HG02759 (cell line): ENCODE results near the gene TNS3.

Experiments
- ATAC-seq: cut with Tn5 transposase; IDR thresholded peaks from one replicate; pipeline ENCODE4 v1.9.1; 2021; ENCODE audit warnings: mild to moderate bottlenecking, moderate library complexity; ENCODE audit not compliant: unreplicated experiment

The TNS3 gene

DNA sequence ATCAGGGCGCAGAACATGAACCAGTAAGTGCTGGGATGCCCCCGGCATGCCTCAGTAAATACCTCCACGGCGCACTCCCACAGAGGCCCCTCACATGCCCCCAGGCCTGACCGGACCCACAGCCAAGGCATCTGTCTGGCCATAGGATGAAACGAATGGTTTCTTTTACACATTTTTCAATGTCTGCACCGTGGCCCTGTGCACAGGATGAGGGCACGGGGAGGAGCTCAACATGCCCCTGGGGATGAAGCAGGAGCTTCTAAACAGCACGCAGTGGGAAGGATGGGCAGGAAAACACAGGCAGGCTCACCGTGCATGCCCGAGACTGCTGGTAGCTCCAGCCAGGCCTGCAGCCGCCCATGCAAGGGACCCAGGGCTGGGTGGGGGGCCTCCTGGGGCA lies 283.3 kb downstream of the TNS3 start:
- no peak for ATAC-seq

DNA sequence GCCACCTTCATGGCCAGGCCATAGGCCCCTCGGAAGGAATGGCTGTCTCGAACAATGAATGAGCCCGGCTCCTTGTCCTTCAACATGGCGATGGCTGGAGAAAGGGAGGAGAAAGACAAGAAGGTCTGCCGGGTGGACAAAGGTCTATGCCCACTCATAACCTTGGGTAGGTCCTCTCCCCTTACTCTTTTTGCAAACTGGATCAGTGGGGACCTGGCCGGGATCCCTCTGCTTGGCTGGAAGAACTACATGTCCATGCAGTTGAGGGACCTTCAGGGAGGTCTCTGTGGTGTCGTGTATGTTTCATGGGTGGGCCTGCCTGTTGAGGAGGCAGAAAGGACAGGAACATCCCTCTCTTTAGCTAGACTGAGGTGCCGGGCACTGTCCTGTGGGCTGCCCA lies 284.8 kb downstream of the TNS3 start:
- no peak for ATAC-seq

DNA sequence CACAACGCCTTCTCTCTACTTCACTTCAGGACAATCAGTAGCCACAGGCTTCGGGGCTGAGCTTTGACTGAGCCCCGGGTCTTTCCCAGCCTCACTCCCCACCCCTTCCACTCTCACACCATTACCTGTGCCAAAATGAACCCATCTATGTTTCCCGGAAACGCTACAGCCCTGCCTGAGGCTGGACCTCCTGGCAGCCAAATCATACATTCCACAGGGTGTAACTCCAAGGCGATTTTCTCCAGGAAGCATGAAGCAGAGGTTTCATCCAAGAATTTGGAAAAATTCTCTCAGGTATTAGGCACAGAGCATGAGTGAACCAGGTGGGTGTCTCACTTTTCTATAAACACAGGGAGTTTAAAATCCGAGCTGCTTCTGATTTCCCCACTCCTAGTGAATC lies 286.3 kb downstream of the TNS3 start:
- no peak for ATAC-seq

DNA sequence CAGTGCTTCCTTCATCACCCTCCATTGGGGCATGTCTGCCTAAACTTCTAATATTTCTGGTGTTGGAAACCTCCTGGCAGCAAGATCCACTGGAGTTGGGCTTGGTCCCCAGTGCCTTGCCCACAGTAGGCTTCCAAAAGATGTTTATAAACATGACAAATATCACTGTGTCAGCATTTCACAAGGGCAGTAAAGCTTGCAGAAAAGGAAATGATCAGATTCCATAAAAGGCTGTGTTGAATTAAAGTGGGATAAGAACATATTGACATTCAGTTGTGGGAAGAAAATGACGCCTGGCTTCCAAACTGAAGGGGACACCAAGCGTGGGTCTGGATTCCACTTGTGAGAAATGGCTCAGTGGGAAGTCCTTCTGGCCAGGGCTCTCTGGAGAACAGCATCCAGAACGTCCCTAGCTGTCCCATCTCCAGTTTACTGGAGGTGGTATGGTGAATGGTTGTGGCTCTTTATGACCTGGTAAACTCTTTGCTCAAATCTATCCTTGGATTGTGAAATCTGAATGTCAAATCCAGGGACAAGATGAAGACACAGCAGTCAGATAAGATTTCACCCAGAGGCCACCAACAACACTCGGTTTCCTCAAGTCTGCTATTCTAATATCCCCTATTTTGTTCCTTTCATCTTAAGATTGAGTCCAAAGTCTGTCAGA lies 287.2 kb downstream of the TNS3 start:
- no peak for ATAC-seq

DNA sequence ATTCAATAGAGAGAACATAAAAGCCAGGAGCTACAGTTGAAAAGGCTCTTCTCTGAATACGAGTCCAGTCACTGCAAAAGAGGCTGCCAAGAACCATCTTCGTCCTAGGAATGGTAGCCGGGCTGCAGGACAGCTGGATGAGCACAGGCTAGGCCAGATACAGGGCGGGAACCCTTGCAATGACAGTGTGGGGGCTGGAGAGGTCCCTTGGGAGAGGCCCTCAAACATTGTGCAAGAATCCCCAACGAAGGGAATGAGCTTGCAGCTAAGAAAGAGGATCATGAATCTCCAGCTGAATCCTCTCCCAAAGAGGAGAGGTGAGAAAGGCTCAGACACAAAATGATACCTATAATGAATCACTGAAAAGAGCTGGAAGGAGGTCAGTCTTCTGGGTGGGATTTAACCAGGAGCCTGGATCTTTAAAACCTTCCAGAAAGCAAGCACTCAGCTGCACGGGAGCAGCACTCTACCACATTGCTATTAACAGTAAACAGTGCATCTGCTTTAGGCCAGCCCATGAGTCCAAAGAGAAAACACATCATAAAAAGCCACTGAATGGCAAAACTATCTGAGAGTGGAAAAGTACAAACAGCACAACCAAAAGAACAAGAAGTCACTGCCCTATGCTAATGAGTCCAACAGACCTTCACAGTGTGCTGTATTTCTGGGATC lies 287.9 kb downstream of the TNS3 start:
- no peak for ATAC-seq

DNA sequence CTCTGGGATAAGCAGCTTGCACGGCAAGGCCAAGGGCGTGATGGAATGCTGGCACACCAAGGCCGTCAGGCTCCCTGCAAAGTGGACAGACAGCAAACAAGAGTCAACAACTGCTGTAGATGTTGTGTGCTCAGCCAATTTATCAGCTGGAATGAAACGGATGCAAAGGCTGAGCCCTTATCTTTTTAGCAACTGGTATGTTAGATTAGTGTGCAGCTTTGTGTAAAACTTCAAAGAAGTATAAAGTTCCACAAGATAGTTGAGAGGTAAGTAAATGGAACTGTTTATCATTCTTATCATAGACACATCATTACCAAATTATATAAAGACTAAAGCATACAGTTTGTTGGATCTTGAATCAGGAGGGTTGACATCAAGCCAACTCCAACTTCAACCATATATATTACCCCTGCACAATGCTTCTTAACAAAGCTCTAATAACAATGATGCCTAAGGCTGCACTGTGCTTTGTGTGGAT lies 289.0 kb downstream of the TNS3 start:
- no peak for ATAC-seq

DNA sequence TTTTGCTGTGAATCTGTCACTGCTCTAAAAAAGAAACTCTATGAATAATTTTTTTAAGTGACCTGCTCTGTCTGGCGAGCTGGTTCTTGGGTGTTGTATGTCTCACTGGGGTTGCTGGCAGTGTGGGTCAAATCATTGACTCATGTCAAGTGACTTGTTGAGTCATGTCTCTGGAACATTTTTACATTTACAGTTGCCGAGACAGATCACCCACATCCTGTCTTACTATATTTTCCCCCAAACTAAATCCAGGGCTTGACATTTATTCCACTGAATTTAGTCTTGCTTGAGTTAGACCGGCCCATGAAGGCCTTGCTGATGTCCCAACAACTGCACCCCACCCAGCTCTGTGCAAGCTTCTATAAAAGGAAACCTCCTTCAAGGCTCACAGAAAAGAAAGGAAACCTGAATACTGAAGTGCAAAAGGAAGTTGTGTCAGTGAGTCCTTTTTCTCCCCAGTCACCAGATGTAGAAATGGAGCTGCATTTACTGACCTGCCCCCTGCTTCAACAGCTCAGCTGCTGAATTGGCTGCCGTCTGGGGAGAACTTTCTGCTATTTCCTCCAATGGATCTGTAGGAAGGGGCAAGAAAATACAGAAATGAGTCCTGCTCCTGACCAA lies 290.3 kb downstream of the TNS3 start:
- ATAC-seq: peak; percentile 98

DNA sequence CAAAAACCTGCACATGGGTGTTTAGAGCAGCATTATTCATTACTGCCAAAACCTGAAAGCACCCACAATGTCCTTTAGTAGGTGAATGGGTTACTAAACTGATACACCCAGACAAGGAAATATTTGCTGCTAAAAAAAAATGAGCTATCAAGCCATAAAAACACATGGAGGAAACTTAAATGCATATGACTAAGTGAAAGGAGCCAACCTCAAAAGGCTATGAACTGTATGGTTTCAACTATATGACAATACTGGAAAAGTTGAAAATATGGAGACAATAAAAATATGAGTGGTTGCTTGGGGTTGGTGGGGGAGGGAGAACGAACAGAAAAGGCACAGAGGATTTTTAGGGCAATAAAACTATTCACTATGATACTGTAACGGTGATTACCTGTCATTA lies 291.0 kb downstream of the TNS3 start:
- no peak for ATAC-seq

DNA sequence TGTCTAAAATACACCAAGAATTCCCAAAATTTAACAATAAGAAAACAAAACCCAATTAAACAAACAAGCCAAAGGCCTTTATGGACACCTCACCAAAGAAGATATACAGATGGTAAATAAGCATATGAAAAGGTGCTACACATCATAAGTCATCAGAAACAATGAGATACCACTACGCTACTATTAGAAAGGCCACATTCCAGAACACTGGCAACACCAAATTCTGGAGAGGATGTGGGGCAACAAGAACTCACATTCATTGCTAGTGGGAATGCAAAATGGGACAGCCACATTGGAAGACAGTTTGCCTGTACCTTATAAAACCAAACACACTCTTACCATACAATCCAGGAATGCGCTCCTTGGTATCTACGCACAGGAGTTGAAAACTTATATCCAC lies 291.4 kb downstream of the TNS3 start:
- ATAC-seq: no peak

DNA sequence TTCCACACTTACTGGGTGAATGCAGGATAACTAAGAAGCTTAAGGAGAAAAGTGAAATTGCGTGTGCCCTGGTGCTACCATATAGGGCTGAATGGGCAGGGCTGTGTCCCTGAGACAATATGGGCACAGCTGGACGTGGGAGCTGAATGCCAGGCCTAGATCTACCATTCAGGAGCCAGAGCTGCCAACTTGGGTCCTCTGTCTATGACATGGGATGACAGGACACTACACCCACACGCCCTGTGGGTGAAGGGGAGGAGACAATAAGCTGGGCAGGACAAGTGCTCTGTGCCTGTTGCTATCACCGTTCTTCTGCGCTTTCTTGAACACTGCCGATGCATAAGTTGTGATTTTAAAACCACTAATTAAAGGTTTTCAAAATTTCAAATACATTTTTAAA lies 293.9 kb downstream of the TNS3 start:
- ATAC-seq: no peak

DNA sequence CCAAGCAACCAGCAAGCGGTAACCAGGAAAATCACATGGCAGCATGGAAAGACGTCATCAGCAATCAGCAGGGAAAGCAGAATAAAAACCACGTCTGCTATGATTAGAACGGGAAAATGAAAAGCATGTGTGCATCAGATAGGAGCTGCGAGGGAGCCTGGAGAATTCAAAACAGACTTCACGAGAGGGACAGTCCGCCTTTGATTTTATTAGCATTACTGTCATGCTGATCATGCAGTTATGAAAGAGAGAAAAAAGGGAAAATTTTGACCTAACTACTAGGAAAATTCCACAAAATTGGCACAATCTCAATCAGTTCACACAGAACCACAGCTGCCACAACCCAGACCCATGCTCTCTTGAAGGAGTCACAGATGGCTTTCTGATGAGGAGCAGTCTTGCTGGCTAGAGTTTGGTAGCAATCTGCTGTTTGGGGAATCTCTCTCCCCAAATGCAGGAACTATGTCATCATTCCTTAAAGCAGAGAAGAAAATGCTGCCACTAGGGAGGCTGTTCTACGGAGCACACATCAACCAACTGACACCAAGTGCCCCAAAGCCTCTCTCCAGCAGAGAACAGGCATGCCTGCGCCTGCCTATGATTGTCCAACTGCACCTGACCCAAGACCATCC lies 295.9 kb downstream of the TNS3 start:
- no peak for ATAC-seq

DNA sequence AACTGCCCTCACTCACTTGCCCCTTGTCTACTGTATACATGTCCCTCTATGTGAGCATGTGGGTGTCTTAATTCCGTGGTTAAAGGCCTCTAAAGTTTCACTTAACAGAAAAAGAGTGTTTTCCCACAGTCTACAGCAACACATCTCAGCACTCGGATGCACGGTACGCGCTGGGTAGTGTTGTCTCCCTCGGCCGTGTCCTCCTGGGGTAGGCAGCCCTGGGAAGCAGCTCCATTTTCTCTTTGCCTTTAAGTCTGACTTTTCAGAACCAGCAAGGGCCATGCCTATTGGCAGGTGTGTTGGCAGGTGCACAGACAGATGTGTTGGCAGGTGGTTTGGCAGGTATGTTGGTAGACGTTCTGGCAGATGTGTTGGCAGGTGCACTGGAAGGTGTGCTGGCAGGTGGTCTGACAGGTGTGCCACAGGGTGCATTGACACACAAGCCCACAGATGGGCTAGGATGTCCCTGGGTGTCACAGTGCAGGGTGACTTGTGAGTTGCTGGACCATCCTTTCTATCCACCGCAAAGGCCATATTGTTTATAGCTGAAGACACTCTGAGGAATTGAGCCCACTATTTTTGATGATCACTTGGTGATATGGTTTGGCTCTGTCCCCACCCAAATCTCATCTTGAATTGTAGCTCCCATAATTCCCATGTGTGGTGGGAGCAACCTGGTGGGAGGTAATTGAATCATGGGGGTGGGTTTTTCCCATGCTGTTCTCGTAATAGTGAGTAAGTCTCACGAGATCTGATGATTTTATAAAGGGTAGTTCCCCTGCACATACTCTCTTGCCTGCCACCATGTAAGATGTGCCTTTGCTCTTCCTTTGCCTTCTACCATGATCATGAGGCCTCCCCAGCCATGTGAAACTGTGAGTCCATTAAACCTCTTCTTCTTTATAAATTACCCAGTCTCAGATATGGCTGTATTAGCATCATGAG lies 296.9 kb downstream of the TNS3 start:
- no peak for ATAC-seq

DNA sequence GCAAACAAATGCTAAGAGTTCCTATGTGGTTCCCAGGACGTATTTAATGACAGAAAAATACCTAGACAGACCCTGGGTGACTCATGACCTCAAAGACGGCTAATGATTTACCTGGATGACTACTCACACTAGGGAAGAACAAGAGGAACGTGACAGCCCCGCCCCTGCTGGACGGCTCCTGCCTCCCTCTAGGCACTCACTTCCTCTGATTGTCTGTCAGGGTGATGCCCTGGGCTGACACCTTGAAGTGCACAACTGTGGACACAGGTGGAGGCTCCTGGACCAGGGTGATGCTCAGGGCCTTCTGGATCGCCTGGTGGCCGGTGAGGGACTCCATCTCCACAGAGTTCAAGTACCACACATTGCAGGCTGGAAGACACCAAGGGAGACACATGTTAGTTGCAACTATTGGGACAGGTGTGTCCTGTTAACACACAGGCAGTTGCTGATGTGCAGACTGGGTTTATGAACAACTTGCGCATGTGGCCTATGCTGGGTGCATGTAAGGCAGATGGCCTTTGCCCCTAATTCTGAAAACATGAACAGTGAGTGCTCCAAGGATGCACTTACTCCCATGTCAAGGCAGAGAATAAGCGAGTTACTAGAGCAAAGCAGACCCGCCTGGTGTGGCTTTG lies 298.3 kb downstream of the TNS3 start:
- ATAC-seq: peak; percentile 48

DNA sequence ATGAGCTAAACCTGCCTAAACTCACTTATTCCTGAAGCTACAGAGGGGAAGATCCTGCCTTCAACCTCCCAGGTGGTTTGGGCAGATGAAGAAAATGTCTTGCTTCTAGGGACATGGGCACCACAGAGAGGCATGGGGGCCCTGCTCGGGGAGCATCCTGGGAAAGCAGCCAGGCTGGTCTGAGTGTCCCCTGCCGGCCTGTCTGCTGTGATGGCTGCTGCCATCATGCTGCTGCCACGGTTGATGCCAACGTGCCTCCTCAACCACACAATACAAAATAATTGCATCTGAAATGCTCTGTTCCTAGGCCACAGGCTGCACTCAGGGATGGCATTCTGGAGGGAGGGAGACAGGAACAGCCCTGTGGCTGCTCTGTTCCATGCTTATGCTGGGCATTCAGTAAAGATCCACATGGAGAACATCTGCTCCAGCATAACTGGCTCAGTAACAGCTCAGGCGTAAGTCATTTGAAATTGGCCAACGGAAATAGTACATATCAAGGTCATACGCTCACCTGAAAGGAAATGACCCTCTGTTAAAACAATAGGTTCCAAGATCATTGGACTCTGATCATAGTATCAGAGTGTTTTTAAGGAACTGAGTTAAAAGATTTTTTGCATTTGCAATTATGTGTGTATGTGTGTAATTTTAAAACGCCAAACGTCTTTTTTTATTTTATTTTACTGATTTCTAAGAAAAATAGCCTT lies 299.0 kb downstream of the TNS3 start:
- no peak for ATAC-seq

DNA sequence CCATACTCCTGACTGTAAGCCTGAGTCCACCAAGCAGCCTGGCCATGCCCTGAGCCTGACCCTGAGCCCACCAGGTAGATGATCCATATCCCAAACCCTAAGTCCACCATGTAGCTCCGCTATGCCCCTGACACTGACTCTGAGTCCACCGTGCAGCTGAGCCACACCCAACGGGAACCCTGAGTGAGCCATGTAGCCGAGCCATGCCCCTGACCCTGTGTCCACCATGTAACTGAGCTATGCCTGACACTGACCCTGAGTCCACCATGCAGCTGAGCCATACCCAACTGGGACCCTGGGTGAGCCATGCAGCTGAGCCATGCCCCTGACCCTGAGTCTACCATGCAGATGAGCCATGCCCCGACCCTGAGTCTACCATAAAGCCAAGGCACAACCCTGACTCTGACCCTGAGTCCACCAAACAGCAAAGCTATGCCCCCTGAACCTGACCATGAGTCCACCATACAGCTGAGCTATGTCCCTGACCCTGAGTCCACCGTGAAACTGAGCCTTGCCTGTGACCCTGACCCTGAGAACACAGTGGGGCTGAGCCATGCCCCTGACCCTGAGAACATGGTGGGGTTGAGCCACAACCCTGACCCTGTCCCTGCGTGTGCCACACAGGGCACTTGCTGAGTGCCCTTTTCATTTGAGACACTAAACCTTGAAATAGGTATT lies 299.8 kb downstream of the TNS3 start:
- no peak for ATAC-seq

DNA sequence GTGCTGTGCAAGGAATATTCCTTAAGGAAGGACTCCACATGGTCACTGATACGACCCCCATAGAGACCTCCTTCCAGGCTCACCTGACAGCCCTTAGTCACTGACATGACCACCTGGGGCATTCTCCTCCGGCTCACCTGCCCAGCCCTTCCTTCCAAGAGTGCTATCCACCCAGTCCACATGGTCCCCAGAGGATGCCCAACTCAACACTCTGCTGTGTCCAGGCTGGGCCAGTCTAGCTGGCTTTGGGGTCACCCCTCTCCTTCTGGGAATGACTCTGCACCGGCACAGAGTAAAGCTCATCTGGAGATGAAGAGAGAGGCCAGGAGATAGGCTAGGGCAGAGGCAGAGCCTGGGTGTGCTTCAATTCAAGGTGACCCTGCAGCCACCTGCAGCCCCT lies 300.8 kb downstream of the TNS3 start:
- ATAC-seq: no peak

DNA sequence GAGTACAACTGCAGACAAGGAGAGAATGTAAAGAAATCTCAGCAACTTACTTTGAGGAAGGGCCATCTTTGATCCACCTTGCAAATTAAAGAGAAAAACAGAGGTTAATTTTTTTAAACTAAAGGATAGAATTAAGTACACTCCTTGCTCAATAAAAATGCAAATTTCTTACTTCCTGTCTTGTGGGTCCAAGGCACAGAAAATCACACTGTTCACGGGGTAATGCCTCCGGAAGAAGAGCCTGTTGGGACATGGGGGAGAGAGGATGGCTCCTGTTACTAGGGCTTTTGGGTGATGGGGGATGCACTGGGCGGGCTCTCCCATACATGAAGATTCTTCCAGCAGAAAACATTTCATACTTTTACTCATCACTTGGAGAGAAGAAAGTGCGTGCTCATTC lies 301.8 kb downstream of the TNS3 start:
- no peak for ATAC-seq

DNA sequence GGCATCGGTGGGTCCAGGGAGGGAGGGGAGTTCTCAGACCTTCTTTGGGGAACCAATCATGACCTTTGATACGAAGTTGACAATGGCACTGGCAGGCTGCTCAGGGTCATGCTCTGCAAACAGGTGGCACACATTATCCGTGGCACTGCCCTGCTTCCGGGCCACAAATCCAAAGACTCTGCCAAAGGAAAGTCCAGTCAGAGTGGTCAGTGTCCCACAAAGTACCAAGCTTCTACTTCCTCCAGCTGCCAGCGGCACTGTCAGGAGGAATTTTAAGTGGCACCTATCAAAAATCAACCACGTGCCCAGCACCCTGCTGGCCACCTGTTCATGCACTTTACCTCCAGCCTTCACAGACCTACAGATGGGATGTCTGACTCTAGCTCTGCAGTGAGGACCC lies 303.9 kb downstream of the TNS3 start:
- no peak for ATAC-seq

DNA sequence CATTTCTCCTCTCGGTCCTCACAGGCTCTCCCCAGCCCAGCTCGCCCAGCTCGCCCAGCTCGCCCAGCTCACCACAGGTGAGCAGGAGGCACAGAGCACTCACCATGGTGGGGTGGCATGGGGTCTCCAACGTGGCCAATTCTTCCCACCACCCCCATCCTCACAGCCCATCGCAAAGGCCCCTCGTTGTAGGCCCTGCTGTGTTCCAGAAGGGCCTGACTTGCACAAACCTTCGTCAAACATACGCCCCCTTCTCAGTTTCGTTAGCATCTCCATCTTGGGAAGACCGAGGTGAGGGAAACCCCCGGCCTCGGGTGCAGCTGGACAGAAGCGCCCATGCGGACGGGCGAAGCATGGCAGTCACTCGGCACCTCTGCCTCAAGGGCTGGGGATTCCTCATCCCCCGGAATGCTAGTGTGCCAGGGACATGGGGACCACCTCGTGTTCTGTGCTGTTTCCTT lies 304.6 kb downstream of the TNS3 start:
- no peak for ATAC-seq
